ENCODE data around the gene RSPH4A. TPM values are rescaled to one million over a fixed set of nuclear protein-coding genes. Genes with fewer than 3 reads are reported as not detected.

Gene RSPH4A
- total RNA-seq, result under 0.01 and 0.22 TPM in 2 replicates

DNA sequence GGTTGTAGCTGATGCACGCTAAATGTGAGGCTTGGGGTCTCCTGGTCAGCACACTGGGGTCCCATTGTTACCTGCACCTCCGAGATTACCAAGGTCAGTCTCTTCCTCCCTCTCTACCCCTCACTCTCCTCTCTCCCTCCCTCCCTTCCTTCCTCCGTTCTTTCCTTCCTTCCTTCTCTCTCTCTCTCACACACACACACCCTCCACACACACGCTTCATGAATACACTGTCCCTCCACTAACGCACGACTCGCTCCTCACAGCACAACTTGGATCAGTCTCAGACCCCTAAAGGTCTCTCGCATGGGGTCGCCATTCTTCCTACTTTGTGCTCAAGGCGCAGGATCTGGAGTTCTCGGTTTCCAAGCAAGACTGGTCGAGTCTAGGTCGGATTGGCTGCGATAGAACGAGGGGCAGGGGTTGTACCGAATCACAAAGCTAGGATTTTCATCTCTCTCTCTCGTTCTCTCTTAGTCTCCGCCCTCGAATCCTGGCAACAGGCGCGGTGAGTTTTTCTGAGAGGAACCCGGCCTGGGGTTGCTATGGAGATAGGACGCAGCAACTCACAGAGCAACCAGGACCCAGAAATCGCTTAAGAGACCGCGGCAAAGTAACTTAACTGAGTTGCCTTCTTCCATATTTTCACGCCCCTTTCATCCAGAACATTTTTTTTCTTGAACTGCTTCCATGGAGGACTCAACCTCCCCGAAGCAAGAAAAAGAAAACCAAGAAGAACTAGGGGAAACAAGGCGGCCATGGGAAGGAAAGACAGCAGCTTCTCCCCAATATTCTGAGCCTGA is at the start of gene RSPH4A:
Gene RSPH4A, plus strand, starts transcription at position 543 of the 800 bp plus-strand sequence. Its CDS starts 145 bp downstream, at position 688.

DNA sequence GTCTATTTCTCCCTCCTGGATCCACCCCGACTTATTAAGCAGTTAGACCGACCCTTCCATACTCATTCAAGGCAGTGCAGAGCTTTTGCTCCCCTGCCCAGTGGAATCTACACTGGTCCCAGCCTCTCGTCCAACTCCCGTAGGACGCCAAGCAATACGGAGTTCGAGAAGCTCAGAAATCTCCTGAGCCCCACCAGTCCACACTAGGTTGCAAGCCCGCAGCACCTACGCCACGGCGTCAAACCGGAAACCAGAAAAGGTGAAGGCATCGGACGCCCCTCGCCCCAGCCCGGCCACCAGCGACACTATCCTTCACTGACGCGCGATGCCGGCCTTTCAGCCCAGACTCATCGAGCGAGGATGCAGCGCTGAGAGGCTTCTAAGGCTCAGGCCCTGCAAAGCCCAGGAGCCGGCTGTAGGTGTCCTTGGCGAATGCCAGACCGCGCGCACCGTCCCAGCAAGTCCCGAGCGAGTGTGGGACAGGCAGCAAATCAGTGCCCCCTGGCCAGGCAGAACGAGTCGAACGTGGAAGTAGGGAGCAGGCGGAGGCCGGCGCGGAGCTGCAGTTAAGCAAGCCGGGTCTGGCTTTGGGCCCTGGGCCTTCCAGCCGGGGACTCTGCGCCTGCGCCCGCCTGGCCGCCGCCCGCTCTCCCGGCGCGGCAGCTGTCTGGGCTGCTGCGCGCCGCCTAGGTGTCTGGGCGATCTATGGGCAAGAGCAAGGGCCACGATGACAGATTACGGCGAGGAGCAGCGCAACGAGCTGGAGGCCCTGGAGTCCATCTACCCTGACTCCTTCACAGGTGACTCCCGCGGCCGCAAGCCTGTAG is 45.2 kb upstream of the RSPH4A start, which contains the start of gene RWDD1:
Gene RWDD1, plus strand, starts transcription at position 649 of the 827 bp plus-strand sequence. Its CDS starts 79 bp downstream, at position 728.

DNA sequence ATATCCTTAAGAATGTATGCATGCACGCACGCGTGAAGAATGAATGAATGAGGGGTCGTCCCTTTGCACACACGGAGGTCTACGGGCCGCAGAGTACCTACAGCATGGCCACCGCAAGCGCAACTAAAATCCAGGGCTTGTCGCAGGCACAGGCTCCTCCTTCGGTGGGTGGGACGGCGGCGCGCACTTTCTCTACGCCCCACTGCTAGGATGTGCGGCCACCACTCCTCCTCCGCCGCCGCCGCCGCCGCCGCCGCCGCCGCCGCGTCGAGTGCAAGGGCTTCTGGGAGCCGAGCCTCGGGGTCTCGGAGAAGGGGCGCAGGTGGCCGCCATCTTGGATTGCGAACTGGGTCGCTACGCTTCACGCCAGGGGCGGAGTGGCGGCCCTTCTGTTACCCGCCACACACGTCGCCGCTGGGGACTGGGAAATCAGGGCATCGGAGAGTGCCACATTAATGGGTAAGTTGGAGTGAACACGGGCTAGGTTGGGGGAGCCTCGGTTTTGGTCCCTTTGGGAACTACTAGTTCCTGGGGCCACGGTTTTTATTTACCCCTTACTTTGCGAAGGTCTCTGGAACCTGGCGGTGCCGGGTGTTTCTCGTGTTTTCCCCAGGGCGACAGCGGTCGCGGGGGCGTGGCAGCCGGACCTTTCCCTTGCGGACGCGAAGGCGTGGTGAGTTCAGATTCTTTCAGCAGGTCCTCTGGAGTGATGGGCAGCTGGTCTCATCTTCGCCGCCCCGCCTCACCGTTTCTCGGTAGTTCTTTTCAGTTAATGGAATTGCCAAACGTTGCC is 64.8 kb downstream of the RSPH4A start, which contains the start of gene KPNA5:
Gene KPNA5, plus strand, starts transcription at position 332 of the 793 bp plus-strand sequence. Its CDS starts 124 bp downstream, at position 456.

Other genes starting within 250 kb of the RSPH4A start
- gene DSE, start 245.5 kb upstream of the RSPH4A start, total RNA-seq, result 47.1 and 84.7 TPM in 2 replicates
- gene CALHM6, start 155.1 kb upstream of the RSPH4A start, total RNA-seq, result 0.79 and 0.98 TPM in 2 replicates
- under 0.01 and 0.22 TPM in 2 replicates for gene CALHM5, start 104.8 kb upstream of the RSPH4A start, total RNA-seq
- not detected in 2 replicates for gene TRAPPC3L, start 70.8 kb upstream of the RSPH4A start, total RNA-seq
- not detected in 2 replicates for gene CALHM4, start 62.7 kb upstream of the RSPH4A start, total RNA-seq
- 22.4 and 32.5 TPM in 2 replicates for gene RWDD1, start 45.0 kb upstream of the RSPH4A start, total RNA-seq
- gene ZUP1, start 52.3 kb downstream of the RSPH4A start, total RNA-seq, result 10.6 and 12.0 TPM in 2 replicates
- gene KPNA5, start 64.7 kb downstream of the RSPH4A start, total RNA-seq, result 2.7 and 5.4 TPM in 2 replicates
- not detected in 2 replicates for gene FAM162B, start 149.2 kb downstream of the RSPH4A start, total RNA-seq
- not detected in 2 replicates for gene GPRC6A, start 212.6 kb downstream of the RSPH4A start, total RNA-seq